Astrocyte of the spinal cord (primary cell): Measurements from ENCODE around the gene C4BPA.

Experiments used
- DNase-seq: peaks from one replicate; pipeline ENCODE4 v3.0.0; 2011; ENCODE audit warnings: low read depth, low spot score
- H3K4me3 ChIP-seq: 2 replicates; pipeline ENCODE4 v1.5.1; 2011; ENCODE audit warnings: low read depth, mild to moderate bottlenecking, low read length, moderate library complexity
- CTCF ChIP-seq: IDR thresholded peaks from 2 replicates; pipeline ENCODE4 v1.5.1; 2012; ENCODE audit warnings: low read depth, mild to moderate bottlenecking, low read length, inconsistent platforms
- in situ Hi-C: cut with HindIII; loops from 2 replicates; pipeline ENCODE4 v1.10.0; 2017; ENCODE audit warnings: low sequenced_read_pairs

The C4BPA gene

GRCh38 chr1:207103892-207104373 lies at the start of gene C4BPA:
TSS of gene C4BPA (plus strand) at chr1:207104233. CDS start at chr1:207113026, 8,793 bp downstream.
- no peak for TF ChIP-seq CTCF
- no peak for DNase-seq
- in situ Hi-C loops = no loop called here
- no peak within 1 kb of the TSS for H3K4me3 ChIP-seq

GRCh38 chr1:207054491-207054890 lies 49.5 kb upstream of the C4BPA start:
- no peak overlapping the region for H3K4me3 ChIP-seq
- in situ Hi-C loops = no loop called here
- no peak for DNase-seq
- TF ChIP-seq CTCF = no peak

GRCh38 chr1:207055386-207056001 lies 48.5 kb upstream of the C4BPA start:
- H3K4me3 ChIP-seq = no peak overlapping the region
- TF ChIP-seq CTCF = no peak
- no peak for DNase-seq
- in situ Hi-C loops = no loop called here

- no peak for TF ChIP-seq CTCF
- H3K4me3 ChIP-seq = no peak overlapping the region
- in situ Hi-C loops = no loop called here
- no peak for DNase-seq
Observed at GRCh38 chr1:207056673-207057072, 47.4 kb upstream of the C4BPA start.

- DNase-seq = no peak
- no peak overlapping the region for H3K4me3 ChIP-seq
- TF ChIP-seq CTCF = no peak
- in situ Hi-C loops = no loop called here
Observed at GRCh38 chr1:207058252-207058651, 45.8 kb upstream of the C4BPA start.

- TF ChIP-seq CTCF = no peak
- no peak overlapping the region for H3K4me3 ChIP-seq
- in situ Hi-C loops = no loop called here
- no peak for DNase-seq
Observed at GRCh38 chr1:207058878-207059867, 44.9 kb upstream of the C4BPA start.
